AG04450 (cell line): Measurements from ENCODE around the gene LGR6. TPM values are rescaled to one million over a fixed set of nuclear protein-coding genes. Genes with fewer than 3 reads are reported as not detected.
A peak's percentile ranks its signal among the peaks of the same experiment; 100 is the strongest.
"Not testable (repeated sequence)": the region's sequence is repeated elsewhere in the genome, so short reads cannot be mapped to it uniquely, and the experiment has no call there.

ENCODE experiments used
- CTCF ChIA-PET: fragments of 300-600, 350-600 bp; formaldehyde crosslinking; extraction: SDS; loops from one replicate; lab custom pipeline; 2022; ENCODE audit warnings: antibody characterized with exemption, inconsistent platforms; lab: Charles Lee
- POLR2A ChIA-PET: fragments of 350-600 bp; formaldehyde crosslinking; extraction: SDS; loops from one replicate; lab custom pipeline; 2021; ENCODE audit warnings: antibody characterized with exemption, inconsistent platforms; lab: Yijun Ruan, JAX
- DNase-seq: peaks from one replicate; pipeline ENCODE4 v3.0.0-alpha.2; 2011; ENCODE audit warnings: low read depth, low spot score
- H3K27ac ChIP-seq: one replicate; pipeline ENCODE4 v1.5.1; 2012; ENCODE audit warnings: low read depth, low read length, control low read depth
- H3K27me3 ChIP-seq: one replicate; pipeline ENCODE4 v1.6.0; 2012; ENCODE audit warnings: low read length; ENCODE audit not compliant: control insufficient read depth, insufficient read depth
- H3K4me3 ChIP-seq: 2 replicates; pipeline ENCODE4 v1.5.1; 2011; ENCODE audit warnings: mild to moderate bottlenecking, low read depth, low read length, control low read depth
- H3K9me3 ChIP-seq: 2 replicates; pipeline ENCODE4 v1.5.1; 2012; ENCODE audit warnings: low read length; ENCODE audit not compliant: control insufficient read depth, insufficient read depth
- polyA minus RNA-seq: library from RNA; depleted of rRNA, polyadenylated mRNA; stranded (reverse); fragments of >200 nt; gene quantifications from 2 replicates; pipeline ENCODE4 v1.2.3, GENCODE V29; 2011; rRNA and poly(A)+ RNA removed
- polyA plus RNA-seq: library from polyadenylated mRNA; depleted of rRNA; stranded (reverse); fragments of >200 nt; gene quantifications from 2 replicates; pipeline ENCODE4 v1.2.3, GENCODE V29; 2011; rRNA removed
- TF ChIP-seq, protein P1 (sequence below): IDR thresholded peaks from 2 replicates; pipeline ENCODE4 v1.5.1; 2011; ENCODE audit warnings: low read depth, low read length, control low read depth, inconsistent platforms

LGR6 gene, protein sequence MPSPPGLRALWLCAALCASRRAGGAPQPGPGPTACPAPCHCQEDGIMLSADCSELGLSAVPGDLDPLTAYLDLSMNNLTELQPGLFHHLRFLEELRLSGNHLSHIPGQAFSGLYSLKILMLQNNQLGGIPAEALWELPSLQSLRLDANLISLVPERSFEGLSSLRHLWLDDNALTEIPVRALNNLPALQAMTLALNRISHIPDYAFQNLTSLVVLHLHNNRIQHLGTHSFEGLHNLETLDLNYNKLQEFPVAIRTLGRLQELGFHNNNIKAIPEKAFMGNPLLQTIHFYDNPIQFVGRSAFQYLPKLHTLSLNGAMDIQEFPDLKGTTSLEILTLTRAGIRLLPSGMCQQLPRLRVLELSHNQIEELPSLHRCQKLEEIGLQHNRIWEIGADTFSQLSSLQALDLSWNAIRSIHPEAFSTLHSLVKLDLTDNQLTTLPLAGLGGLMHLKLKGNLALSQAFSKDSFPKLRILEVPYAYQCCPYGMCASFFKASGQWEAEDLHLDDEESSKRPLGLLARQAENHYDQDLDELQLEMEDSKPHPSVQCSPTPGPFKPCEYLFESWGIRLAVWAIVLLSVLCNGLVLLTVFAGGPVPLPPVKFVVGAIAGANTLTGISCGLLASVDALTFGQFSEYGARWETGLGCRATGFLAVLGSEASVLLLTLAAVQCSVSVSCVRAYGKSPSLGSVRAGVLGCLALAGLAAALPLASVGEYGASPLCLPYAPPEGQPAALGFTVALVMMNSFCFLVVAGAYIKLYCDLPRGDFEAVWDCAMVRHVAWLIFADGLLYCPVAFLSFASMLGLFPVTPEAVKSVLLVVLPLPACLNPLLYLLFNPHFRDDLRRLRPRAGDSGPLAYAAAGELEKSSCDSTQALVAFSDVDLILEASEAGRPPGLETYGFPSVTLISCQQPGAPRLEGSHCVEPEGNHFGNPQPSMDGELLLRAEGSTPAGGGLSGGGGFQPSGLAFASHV
- polyA plus RNA-seq = not detected in 2 replicates
- 0.87 TPM in 1 of 2 replicates, not detected in the other for polyA minus RNA-seq

DNA sequence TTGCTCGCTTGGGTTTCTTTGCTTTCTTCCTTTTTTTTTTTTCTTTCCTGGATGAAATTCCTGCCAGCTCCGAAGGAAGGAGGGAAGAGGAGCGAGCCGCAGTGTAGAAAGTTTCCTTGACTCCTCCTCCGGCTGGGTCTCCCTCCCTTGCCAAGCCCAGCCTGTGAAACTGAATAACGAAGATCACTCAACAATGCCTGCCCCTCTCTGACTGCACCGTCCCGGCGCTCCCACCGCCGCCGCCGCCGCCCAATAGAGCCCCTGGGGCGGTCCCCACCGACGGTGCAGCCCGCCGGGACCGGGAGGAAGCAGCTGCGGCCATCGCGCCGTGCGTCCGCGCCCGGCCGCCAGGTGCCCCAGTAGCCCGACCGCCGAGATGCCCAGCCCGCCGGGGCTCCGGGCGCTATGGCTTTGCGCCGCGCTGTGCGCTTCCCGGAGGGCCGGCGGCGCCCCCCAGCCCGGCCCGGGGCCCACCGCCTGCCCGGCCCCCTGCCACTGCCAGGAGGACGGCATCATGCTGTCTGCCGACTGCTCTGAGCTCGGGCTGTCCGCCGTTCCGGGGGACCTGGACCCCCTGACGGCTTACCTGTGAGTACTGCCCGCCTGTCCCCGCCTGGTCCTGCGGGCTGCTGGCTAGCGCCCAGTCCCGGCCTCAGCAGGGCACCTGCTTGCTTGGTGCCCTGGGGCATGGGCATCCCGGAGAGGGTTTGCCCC is at the start of gene LGR6:
Gene LGR6, plus strand, starts transcription at position 186 of the 714 bp plus-strand sequence. Its CDS starts 191 bp downstream, at position 377.
- no peak for DNase-seq
- peaks cover 55% of the 10 kb centered on the region for H3K27me3 ChIP-seq
- POLR2A ChIA-PET = no interaction called here
- H3K9me3 ChIP-seq = no peaks in the 10 kb centered on the region
- CTCF ChIA-PET = interaction anchor here (0.5 to 2.9 kb wide), 23 partner anchors 13 to 692 kb away, joined by 3 to 45 read pairs (median 4); no protein-coding TSS in a partner anchor
- no peak within 1 kb of the TSS for H3K27ac ChIP-seq
- no peak within 1 kb of the TSS for H3K4me3 ChIP-seq
- TF ChIP-seq, protein P1, sequence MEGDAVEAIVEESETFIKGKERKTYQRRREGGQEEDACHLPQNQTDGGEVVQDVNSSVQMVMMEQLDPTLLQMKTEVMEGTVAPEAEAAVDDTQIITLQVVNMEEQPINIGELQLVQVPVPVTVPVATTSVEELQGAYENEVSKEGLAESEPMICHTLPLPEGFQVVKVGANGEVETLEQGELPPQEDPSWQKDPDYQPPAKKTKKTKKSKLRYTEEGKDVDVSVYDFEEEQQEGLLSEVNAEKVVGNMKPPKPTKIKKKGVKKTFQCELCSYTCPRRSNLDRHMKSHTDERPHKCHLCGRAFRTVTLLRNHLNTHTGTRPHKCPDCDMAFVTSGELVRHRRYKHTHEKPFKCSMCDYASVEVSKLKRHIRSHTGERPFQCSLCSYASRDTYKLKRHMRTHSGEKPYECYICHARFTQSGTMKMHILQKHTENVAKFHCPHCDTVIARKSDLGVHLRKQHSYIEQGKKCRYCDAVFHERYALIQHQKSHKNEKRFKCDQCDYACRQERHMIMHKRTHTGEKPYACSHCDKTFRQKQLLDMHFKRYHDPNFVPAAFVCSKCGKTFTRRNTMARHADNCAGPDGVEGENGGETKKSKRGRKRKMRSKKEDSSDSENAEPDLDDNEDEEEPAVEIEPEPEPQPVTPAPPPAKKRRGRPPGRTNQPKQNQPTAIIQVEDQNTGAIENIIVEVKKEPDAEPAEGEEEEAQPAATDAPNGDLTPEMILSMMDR = no peak

DNA sequence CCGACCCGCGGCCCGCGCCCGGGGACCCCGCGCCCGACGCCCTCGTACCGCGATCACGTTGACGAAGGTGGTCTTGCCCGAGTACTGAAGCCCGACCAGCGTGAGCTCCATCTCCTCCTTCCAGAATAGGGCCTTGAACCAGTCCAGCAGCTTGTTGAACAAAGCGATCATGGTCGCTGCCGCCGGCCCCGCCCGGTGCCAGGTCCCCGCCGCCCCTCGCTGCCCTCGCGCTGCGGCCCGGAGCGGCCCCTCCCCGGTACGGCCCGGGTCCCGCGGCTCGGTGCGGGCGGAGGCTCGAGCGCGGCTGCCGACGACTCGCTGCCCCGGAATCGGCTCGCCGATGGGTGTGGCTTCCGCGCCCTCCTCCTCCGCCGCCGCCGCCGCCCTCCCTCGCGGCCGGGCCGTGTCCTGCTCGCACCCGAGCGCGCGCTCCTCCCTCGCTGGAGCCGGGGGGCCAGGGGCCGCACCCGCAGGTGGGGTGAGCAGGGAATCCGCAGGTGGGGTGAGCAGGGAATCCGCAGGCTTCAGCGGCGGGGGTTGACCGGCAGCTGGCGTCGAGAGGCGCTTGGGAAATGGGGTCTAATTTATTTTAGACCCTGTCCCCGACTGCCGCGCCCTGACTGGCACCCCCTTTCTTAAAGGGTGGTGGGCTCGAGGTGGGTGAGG is 49.1 kb upstream of the LGR6 start, which contains the start of gene ARL8A:
Gene ARL8A, minus strand, starts transcription at position 336 of the 666 bp plus-strand sequence. Its CDS starts 165 bp downstream, at position 171.
- Histone ChIP-seq H3K27ac (peak within 1 kb of the TSS; percentile 31), H3K9me3 (peaks cover 4% of the 10 kb centered on the region; the same call in 1 of the 2 replicates), H3K4me3 (peak within 1 kb of the TSS; percentile 83), H3K27me3 (no peaks in the 10 kb centered on the region)
- POLR2A ChIA-PET = no interaction called here
- TF ChIP-seq, protein P1 = no peak
- CTCF ChIA-PET = interaction anchor here (2.0 to 2.9 kb wide), 2 partner anchors 9 to 10 kb away, joined by 9 to 11 read pairs; no protein-coding TSS in a partner anchor
- DNase-seq = no peak

DNA sequence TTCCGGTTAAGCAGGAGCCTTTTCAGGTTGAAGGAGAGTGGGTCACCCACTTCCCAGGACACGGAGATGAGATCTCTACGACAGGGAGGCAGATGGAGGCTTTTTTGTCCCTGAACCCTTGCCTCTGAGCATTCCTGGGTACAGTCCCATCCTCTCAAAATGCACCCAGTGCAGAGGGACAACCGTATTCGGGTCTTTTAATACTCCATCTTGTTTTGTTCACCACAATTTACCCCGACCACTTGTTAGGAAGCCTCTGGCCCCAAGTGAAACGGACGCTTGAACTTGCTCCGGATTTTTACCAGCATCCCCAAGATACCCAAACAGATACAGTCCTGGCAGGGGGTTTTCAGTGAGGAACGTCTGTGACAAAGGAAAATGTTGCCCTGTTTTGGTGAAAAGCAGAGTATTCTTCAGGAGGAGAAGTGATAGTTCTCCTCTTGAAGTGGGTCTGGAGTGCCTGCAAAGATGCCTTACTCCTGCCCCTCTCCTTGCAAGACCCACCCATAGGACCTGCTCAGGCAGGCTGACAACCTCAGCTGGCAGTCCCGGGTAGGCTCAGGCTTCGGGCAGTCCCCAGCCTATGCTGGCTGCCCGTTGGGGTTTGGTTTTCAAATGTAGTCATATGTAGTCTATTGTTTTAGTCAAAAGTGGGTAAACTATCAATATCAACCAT is 48.4 kb upstream of the LGR6 start:
- ChIA-PET POLR2A (no interaction called here), CTCF (interaction anchor here (0.6 to 2.9 kb wide), 3 partner anchors 9 to 615 kb away, joined by 3 to 9 read pairs (median 3); no protein-coding TSS in a partner anchor)
- Histone ChIP-seq H3K9me3 (peaks cover 4% of the 10 kb centered on the region; the same call in 1 of the 2 replicates), H3K4me3 (peak overlapping the region; percentile 83), H3K27me3 (no peaks in the 10 kb centered on the region), H3K27ac (no peak overlapping the region)
- TF ChIP-seq, protein P1 = no peak
- no peak for DNase-seq

DNA sequence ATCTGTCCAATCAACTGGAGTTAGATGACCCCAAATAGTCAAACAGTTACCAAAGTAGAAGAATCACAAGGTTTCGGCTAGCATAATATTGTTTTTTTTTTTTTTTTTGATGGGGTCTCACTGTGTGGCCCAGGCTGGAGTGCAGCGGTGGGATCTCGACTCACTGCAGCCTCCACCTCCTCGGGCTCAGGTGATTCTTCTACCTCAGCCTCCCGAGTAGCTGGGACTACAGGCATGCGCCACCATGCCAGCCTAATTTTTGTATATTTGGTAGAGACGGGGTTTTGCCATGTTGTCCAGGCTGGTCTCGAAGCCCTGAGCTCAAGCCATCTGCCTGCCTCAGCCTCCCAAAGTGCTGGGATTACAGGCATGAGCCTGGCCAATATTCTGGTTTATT is 47.9 kb upstream of the LGR6 start:
- H3K4me3 ChIP-seq, DNase-seq, H3K27ac ChIP-seq, H3K27me3 ChIP-seq, POLR2A ChIA-PET, H3K9me3 ChIP-seq: not testable (repeated sequence)
- CTCF ChIA-PET = interaction anchor here (0.6 to 2.9 kb wide), 3 partner anchors 9 to 615 kb away, joined by 3 to 9 read pairs (median 3); no protein-coding TSS in a partner anchor
